HG03108 (cell line): Measurements from ENCODE around the gene MKRN2.

Source experiments
- ATAC-seq: cut with Tn5 transposase; IDR thresholded peaks from one replicate; pipeline ENCODE4 v1.9.1; 2021; ENCODE audit warnings: moderate library complexity; ENCODE audit not compliant: unreplicated experiment

The MKRN2 gene

GRCh38 chr3:12553921-12554391 is 2.9 kb upstream of the MKRN2 start:
- no peak for ATAC-seq

DNA sequence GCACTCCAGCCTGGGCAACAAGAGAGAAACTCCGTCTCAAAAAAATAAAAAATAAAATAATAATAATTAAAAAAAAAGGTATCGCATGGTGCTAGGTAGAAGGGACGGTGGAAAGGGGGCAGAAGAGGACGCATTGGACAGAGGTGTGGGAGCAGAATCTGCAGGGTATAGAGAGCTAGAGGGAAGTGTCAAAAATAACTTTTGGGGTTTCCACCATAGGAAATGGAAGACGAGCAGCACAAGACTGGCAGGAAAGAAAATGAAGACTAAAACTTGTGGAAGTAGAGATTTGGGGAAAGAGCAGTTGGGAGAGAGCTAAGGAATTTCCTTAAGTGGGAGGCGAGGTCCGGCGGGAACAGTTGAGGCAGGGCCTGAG is 585 bp upstream of the MKRN2 start:
- no peak for ATAC-seq

GRCh38 chr3:12557473-12558100 is 700 bp downstream of the MKRN2 start:
- ATAC-seq, result no peak

- ATAC-seq, result no peak
Measured at GRCh38 chr3:12558706-12559105, 1.8 kb downstream of the MKRN2 start.

GRCh38 chr3:12559520-12559919 is 2.6 kb downstream of the MKRN2 start:
- ATAC-seq, result no peak

DNA sequence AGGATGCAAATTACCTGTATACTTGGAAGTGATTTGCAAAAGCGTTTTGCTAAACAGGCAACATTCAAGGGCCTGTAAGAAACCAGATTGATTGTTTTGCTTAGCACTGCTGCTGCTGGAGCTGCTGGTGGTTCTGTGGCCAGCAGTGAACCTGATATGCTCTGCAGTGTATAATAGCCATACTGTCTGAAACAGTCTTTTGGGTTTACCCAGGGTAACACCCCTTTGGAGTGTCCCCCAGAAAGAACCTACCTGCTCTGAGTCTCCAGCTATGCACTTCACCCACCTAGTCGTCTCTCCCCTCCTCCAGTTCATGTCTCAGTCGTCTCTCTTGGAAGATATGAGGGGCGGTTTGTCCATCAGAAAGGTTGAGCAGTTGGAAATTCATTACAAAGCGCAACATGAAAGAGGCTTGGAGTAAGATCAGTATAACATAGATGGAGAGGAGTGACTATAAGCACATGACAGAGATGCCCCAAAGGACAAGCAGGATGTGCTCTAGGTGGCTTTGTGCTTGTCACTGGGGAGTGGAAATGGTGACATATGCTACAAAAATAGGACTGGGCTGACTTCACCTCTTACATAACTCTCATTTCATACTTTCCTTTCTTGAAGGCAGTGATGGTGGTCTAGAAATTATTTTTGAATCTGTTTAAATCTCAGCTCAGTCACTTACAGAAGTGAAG is 3.8 kb downstream of the MKRN2 start:
- ATAC-seq, result no peak

GRCh38 chr3:12561397-12561796 is 4.5 kb downstream of the MKRN2 start:
- no peak for ATAC-seq

DNA sequence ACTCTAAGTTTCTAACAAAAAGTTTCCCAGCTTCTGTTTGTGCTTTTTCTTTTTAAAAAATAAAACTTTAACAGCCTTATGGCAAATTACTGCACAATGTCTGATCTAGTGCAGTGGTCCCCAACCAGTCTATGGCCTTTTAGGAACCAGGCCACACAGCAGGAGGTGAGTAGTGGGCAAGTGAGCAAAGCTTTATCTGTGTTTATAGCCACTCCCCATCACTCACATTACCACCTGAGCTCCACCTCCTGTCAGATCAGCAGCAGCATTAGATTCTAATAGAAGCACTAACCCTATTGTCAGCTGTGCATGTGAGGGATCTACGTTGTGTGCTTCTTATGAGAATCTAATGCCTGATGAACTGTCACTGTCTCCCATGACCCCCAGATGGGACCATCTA is 5.6 kb downstream of the MKRN2 start:
- ATAC-seq, result no peak

GRCh38 chr3:12566976-12567375 is 10.1 kb downstream of the MKRN2 start:
- ATAC-seq, result no peak

- ATAC-seq, result no peak
Measured at GRCh38 chr3:12568747-12569146, 11.9 kb downstream of the MKRN2 start.

- no peak for ATAC-seq
Measured at GRCh38 chr3:12569836-12570235, 12.9 kb downstream of the MKRN2 start.

DNA sequence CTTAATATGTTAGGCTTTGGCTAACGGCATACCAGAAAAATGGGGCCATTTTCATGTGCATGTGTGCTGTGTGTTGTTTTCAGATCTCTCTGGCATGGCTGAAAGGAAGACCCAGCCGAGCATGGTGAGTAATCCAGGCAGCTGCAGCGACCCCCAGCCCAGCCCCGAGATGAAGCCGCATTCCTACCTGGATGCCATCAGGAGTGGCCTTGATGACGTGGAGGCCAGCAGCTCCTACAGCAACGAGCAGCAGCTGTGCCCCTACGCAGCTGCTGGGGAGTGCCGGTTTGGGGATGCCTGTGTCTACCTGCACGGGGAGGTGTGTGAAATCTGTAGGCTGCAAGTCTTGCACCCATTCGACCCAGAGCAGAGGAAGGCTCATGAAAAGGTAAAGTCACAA is 15.1 kb downstream of the MKRN2 start:
- ATAC-seq, result no peak

DNA sequence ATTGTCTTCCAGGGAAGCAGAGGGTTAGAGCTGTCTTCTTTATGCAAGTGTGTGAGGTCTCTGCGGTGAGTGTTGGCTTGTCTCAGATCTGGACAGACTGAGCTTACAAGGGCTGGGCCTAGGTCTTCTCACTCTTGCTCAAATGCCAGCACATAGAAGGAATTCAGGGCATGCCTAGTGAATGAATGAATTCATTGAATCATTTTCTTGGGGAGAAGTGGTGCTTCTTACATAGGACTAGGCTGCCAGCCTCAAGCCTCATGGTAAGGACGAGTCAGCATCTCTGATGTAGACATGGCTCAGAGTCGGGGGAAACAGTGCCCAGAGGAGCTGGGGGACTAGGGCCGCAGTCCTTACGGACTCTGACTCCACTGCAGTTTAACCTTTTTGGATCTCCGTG is 17.2 kb downstream of the MKRN2 start:
- ATAC-seq, result no peak

DNA sequence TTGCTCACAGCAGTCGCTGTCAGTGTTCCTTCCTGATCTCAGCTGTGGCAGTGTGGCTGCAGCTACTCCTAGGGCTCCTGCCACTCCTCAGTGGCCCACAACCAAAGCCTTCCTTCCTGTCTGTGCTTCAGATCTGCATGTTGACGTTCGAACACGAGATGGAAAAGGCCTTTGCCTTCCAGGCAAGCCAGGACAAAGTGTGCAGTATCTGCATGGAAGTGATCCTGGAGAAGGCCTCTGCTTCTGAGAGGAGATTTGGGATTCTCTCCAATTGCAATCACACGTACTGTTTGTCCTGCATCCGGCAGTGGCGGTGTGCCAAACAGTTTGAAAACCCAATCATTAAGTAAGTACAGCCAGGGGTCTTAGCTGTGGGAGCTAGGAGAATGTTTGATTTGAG is 17.8 kb downstream of the MKRN2 start:
- no peak for ATAC-seq

- ATAC-seq, result no peak
Measured at GRCh38 chr3:12577379-12577778, 20.5 kb downstream of the MKRN2 start.

GRCh38 chr3:12578742-12579141 is 21.9 kb downstream of the MKRN2 start:
- ATAC-seq, result no peak

GRCh38 chr3:12579456-12579855 is 22.6 kb downstream of the MKRN2 start:
- ATAC-seq, result no peak

- no peak for ATAC-seq
Measured at GRCh38 chr3:12579905-12580304, 23.0 kb downstream of the MKRN2 start.

DNA sequence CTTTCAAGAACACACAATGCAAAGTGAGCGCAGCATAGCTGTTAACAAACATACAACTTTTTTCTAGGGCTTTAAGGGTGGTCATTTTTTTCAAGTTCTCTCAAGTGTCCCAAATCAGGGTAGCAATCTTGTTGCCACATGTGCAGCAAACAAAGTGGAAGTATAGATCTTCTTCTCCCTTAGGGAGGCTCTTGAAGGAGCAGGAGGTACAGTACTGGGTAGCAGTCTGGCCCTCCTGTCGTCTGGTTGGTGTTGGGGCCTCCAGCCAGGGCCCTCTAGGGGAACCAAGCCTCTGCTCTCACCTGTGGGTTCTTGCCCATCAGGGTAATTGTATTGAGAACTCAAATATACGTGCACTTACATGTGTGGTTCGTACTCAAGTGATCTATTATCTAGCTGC is 25.8 kb downstream of the MKRN2 start:
- no peak for ATAC-seq

GRCh38 chr3:12583280-12583679 is 26.4 kb downstream of the MKRN2 start:
- ATAC-seq, result no peak

- no peak for ATAC-seq
Measured at GRCh38 chr3:12584083-12584482, 27.2 kb downstream of the MKRN2 start.

- no peak for ATAC-seq
Measured at GRCh38 chr3:12585181-12585580, 28.3 kb downstream of the MKRN2 start.

GRCh38 chr3:12585970-12586369 is 29.1 kb downstream of the MKRN2 start:
- no peak for ATAC-seq
